K562 (cell line): Measurements from ENCODE around the gene CACNB1. TPM values are rescaled to one million over a fixed set of nuclear protein-coding genes. Genes with fewer than 3 reads are reported as not detected.

Experiments
- ATAC-seq: fragments of 200-7000 bp; cut with Tn5 transposase; 3 replicates; pipeline ENCODE4 v1.9.1; 2020; ENCODE audit warnings: moderate library complexity
- BruUV-seq: library from RNA; stranded (reverse); fragments of 400-500 nt; replicated peaks from 2 replicates; lab custom pipeline; 2021; lab: Mats Ljungman, UMichigan
- CTCF ChIA-PET: fragments of 300-600 bp; formaldehyde crosslinking; extraction: SDS; loops from one replicate; lab custom pipeline; 2021; ENCODE audit warnings: low intra/inter-chr PET ratio; lab: Yijun Ruan, JAX
- POLR2A ChIA-PET: fragments of 300-600, 350-650 bp; sonication (Branson Sonifier 250); formaldehyde crosslinking; extraction: SDS; loops from one replicate; lab custom pipeline; 2021; ENCODE audit warnings: antibody characterized with exemption, inconsistent platforms; lab: Yijun Ruan, JAX
- DNase-seq, 4 experiments: peaks; one replicate each; pipeline versions ENCODE4 v3.0.0 to v3.0.0-alpha.2; 2011 to 2018; ENCODE audit warnings: low spot score in 3 of 4, mixed read lengths in 3 of 4; ENCODE audit errors: extremely low read depth in 1 of 4
- FAIRE-seq: peaks from 2 replicates; lab custom pipeline; 2011; peaks lifted over from hg19 to GRCh38; lab: Jason Lieb, UNC
- H2AFZ ChIP-seq: 2 replicates; pipeline ENCODE4 v1.6.0; 2011; ENCODE audit warnings: low read depth, low read length, control low read depth, inconsistent platforms
- H3K27ac ChIP-seq: fragments of 200-600 bp; 3 replicates; pipeline ENCODE4 v1.8.0; 2011; ENCODE audit warnings: low read depth, mild to moderate bottlenecking, control low read depth, inconsistent platforms, low read length, moderate library complexity, mixed read lengths; ENCODE audit errors: extremely low read depth
- H3K27me3 ChIP-seq, 2 experiments: fragments of 300-600 bp in 1 of 2; 2 replicates in 1 of 2; 3 replicates in 1 of 2; pipeline versions ENCODE4 v1.6.0 to v1.8.0; 2011; ENCODE audit warnings: inconsistent platforms in 2 of 2, low read length in 2 of 2, mild to moderate bottlenecking in 1 of 2, mixed read lengths in 1 of 2, moderate library complexity in 1 of 2; ENCODE audit not compliant: control insufficient read depth in 2 of 2, insufficient read depth in 2 of 2
- H3K36me3 ChIP-seq: fragments of 300-600 bp; 3 replicates; pipeline ENCODE4 v1.8.0; 2011; ENCODE audit warnings: mild to moderate bottlenecking, low read length, inconsistent platforms; ENCODE audit not compliant: control insufficient read depth, insufficient read depth
- H3K4me1 ChIP-seq, 2 experiments: fragments of 200-600 bp in 1 of 2; replicated peaks in 1 of 2; 2 replicates in 1 of 2; 3 replicates in 1 of 2; pipeline versions ENCODE4 v1.5.1 to v1.8.0; 2011; ENCODE audit warnings: inconsistent platforms in 2 of 2, low read length in 2 of 2, mild to moderate bottlenecking in 1 of 2, mixed read lengths in 1 of 2, moderate library complexity in 1 of 2; ENCODE audit not compliant: control insufficient read depth in 2 of 2, insufficient read depth in 2 of 2
- H3K4me2 ChIP-seq: 2 replicates; pipeline ENCODE4 v1.6.1; 2011; ENCODE audit warnings: low read length, control low read depth, inconsistent platforms, mixed read lengths; ENCODE audit not compliant: insufficient read depth
- H3K4me3 ChIP-seq: fragments of 200-600 bp; sonication (generic), shearing (Covaris generic); 2 replicates; pipeline ENCODE4 v1.5.1; 2016; ENCODE audit warnings: control low read depth, inconsistent platforms
- H3K79me2 ChIP-seq: fragments of 200-600 bp; 3 replicates; pipeline ENCODE4 v1.8.0; 2011; ENCODE audit warnings: low read length, inconsistent platforms; ENCODE audit not compliant: control insufficient read depth, insufficient read depth
- H3K9ac ChIP-seq, 2 experiments: 2 replicates each; pipeline versions ENCODE4 v1.6.0 to v1.6.1; 2011; ENCODE audit warnings: low read depth in 2 of 2, low read length in 2 of 2, control low read depth in 1 of 2, inconsistent platforms in 1 of 2, mild to moderate bottlenecking in 1 of 2, mixed read lengths in 1 of 2; ENCODE audit not compliant: insufficient read depth in 1 of 2
- H3K9me1 ChIP-seq: one replicate; pipeline ENCODE4 v1.6.0; 2011; ENCODE audit warnings: inconsistent platforms, mild to moderate bottlenecking, low read length, moderate library complexity; ENCODE audit not compliant: control insufficient read depth, insufficient read depth
- H3K9me3 ChIP-seq: replicated peaks from 2 replicates; pipeline ENCODE4 v1.5.1; 2011; ENCODE audit warnings: low read depth, low read length, inconsistent platforms; ENCODE audit not compliant: control insufficient read depth, insufficient read depth
- H4K20me1 ChIP-seq: replicated peaks from 2 replicates; pipeline ENCODE4 v1.6.1; 2011; ENCODE audit warnings: low read length, inconsistent platforms, mixed read lengths; ENCODE audit not compliant: control insufficient read depth, insufficient read depth
- CLOCK ChIP-seq: fragments of 250-450 bp; sonication (Bioruptor Pico); IDR thresholded peaks from 2 replicates; pipeline ENCODE4 v1.4.0; 2020; ENCODE audit warnings: mild to moderate bottlenecking, moderate library complexity, borderline replicate concordance
- ELK3 ChIP-seq: fragments of 450-650 bp; formaldehyde crosslinking; IDR thresholded peaks from 2 replicates; pipeline ENCODE4 v1.4.0; 2020; ENCODE audit warnings: mild to moderate bottlenecking
- HBP1 ChIP-seq: fragments of 450-650 bp; formaldehyde crosslinking; IDR thresholded peaks from 2 replicates; pipeline ENCODE4 v1.4.0; 2022; ENCODE audit warnings: missing genetic modification characterization
- HMGN3 ChIP-seq: IDR thresholded peaks from 2 replicates; pipeline ENCODE4 v1.6.1; 2011; ENCODE audit warnings: borderline replicate concordance, low read depth, mild to moderate bottlenecking, mixed read lengths, low read length; ENCODE audit not compliant: insufficient read length; ENCODE audit errors: extremely low read depth
- MAFF ChIP-seq: IDR thresholded peaks from 2 replicates; pipeline ENCODE4 v1.6.1; 2012; ENCODE audit warnings: low read length, improper control_type of control experiment
- NFE2 ChIP-seq: IDR thresholded peaks from 2 replicates; pipeline ENCODE4 v1.6.1; 2014; ENCODE audit warnings: antibody characterized with exemption, low read depth
- TBL1XR1 ChIP-seq, 2 experiments: IDR thresholded peaks; 2 replicates each; pipeline ENCODE4 v1.6.1; 2012; ENCODE audit warnings: improper control_type of control experiment in 2 of 2, low read length in 2 of 2, mild to moderate bottlenecking in 1 of 2
- THRA ChIP-seq: fragments of 450-650 bp; IDR thresholded peaks from 2 replicates; pipeline ENCODE4 v1.6.1; 2017; ENCODE audit warnings: mild to moderate bottlenecking, moderate library complexity
- ZC3H11A ChIP-seq: IDR thresholded peaks from 2 replicates; pipeline ENCODE4 v1.6.1; 2012; ENCODE audit warnings: low read depth, low read length, improper control_type of control experiment
- ZNF175 ChIP-seq: fragments of 200-800 bp; sonication (Bioruptor generic); IDR thresholded peaks from 2 replicates; pipeline ENCODE4 v1.6.1; 2016; ENCODE audit warnings: low read depth, mild to moderate bottlenecking, missing genetic modification characterization, missing compliant biosample characterization
- ZNF717 ChIP-seq: fragments of 250-450 bp; sonication (Bioruptor Pico); IDR thresholded peaks from 2 replicates; pipeline ENCODE4 v1.5.0; 2021
- ZNF785 ChIP-seq: fragments of 250-450 bp; sonication (Bioruptor Pico); IDR thresholded peaks from 2 replicates; pipeline ENCODE4 v1.4.0; 2020; ENCODE audit warnings: mild to moderate bottlenecking
- WGBS: fragments of 100-300 bp; shearing (Covaris generic); methylation state at CpG from one replicate; pipeline ENCODE4 v1.1.6; 2016; ENCODE audit warnings: low coverage, mixed read lengths; ENCODE audit not compliant: insufficient coverage; ENCODE audit errors: missing lambda C conversion rate; 5-methylcytosine and 5-hydroxymethylcytosine counted together
- in situ Hi-C: fragments of 300-500 bp; cut with MboI; formaldehyde crosslinking; loops from 4 replicates; pipeline ENCODE4 v1.15.0; 2018; ENCODE audit warnings: inconsistent platforms, mixed read lengths
- intact Hi-C: fragments of 100-400 bp; cut with micrococcal nuclease; formaldehyde crosslinking; loops from 2 replicates; pipeline ENCODE4 v1.14.2; 2022
- polyA plus RNA-seq, 8 experiments: library from polyadenylated mRNA; depleted of rRNA in 4 of 8; stranded (reverse) in 5 of 8; unstranded in 3 of 8; fragments of >200 nt; fragmentation: Nextera tagmentation in 2 of 8; fragmentation: Illumina TruSeq in 1 of 8; extraction: Ambion mirVana in 2 of 8; extraction: Trizol in 1 of 8; gene quantifications; 2 replicates each; pipeline versions ENCODE4 v1.2.1 to v1.2.3, GENCODE V29; 2011 to 2014; ENCODE audit warnings: inconsistent platforms in 1 of 8, missing spikeins in 1 of 8
- total RNA-seq, 7 experiments: library from RNA; depleted of rRNA in 6 of 7; stranded (reverse); fragments of >200 nt in 6 of 7; fragmentation: Illumina TruSeq in 2 of 7; extraction: Trizol in 2 of 7; gene quantifications; 2 replicates each; pipeline versions ENCODE4 v1.2.1 to v1.2.3, GENCODE V29; 2011 to 2021; ENCODE audit warnings: low replicate concordance in 1 of 7

Gene CACNB1
- total and polyA plus RNA-seq, 9 of the 15 experiments (the other 6 are each of a cell fraction or from before 2014, with no cell fraction given) = 0.08 to 7.4 (median 3.0) TPM

GRCh38 chr17:39240631-39241030, 43.2 kb upstream of the CACNB1 start:
- intact Hi-C loops = loop anchor here (10.0 kb wide), 1 partner anchor 86 kb away; the partner anchor contains the start of gene PLXDC1
- WGBS = 49% methylated on average over 5 of the region's 5 CpGs
- H3K79me2 ChIP-seq = no peaks in the 10 kb centered on the region
- H4K20me1 ChIP-seq = peaks cover 4% of the 10 kb centered on the region; the same call in 1 of the 2 replicates
- no peak for FAIRE-seq
- no peak overlapping the region for H2AFZ ChIP-seq
- H3K9me1 ChIP-seq = no peaks in the 10 kb centered on the region
- BruUV-seq = no TSS peak
- in situ Hi-C loops = no loop called here
- CTCF ChIA-PET = no interaction called here
- TF ChIP-seq HBP1 (CRISPR knock-in tag) (no peak), ELK3 (CRISPR knock-in tag) (no peak), ZNF785 (CRISPR knock-in tag) (no peak), TBL1XR1 (IDR thresholded peaks at IDR 0.05; ENCODE audit: low read length in 2 of 2) (no peak), ZNF717 (CRISPR knock-in tag) (no peak), HMGN3 (no peak), CLOCK (CRISPR knock-in tag) (no peak), MAFF (no peak), ZC3H11A (no peak), NFE2 (no peak), THRA (no peak), ZNF175 (no peak)
- no peaks in the 10 kb centered on the region for H3K36me3 ChIP-seq
- no peak overlapping the region for H3K4me3 ChIP-seq
- DNase-seq = no peak
- H3K27me3 ChIP-seq = peaks cover 0 to 6% of the 10 kb centered on the region in 2 experiments; a peak in 2 of 5 replicates
- POLR2A ChIA-PET = interaction anchor here (0.6 kb wide), 2 partner anchors 90 to 327 kb away, joined by 3 read pairs; no protein-coding TSS in a partner anchor
- H3K27ac ChIP-seq = no peak overlapping the region
- H3K4me1 ChIP-seq = peaks cover 2 to 19% of the 10 kb centered on the region in 2 experiments; a peak in 4 of 5 replicates
- no peak for ATAC-seq
- H3K9me3 ChIP-seq = no peaks in the 10 kb centered on the region
- no peak overlapping the region for H3K4me2 ChIP-seq
- no peak overlapping the region for H3K9ac ChIP-seq
